Neural cell (in vitro differentiated cells): ENCODE results near the gene IGF2R.

Source experiments
- EP300 ChIP-seq: fragments of 450-650 bp; conservative IDR thresholded peaks from 2 replicates; pipeline ENCODE4 v1.6.1; 2014; ENCODE audit warnings: antibody characterized with exemption, mild to moderate bottlenecking, moderate library complexity; ENCODE audit not compliant: poor library complexity, severe bottlenecking
- EZH2 ChIP-seq: fragments of 200-600, 300-800 bp; shearing (Covaris generic), sonication (generic); IDR thresholded peaks from 2 replicates; pipeline ENCODE4 v1.6.1; 2014; ENCODE audit warnings: antibody characterized with exemption, low read length, borderline replicate concordance, mild to moderate bottlenecking; ENCODE audit not compliant: insufficient read depth, poor library complexity, severe bottlenecking
- MXI1 ChIP-seq: fragments of 450-650 bp; conservative IDR thresholded peaks from 2 replicates; pipeline ENCODE4 v1.6.1; 2014; ENCODE audit warnings: antibody characterized with exemption, mild to moderate bottlenecking; ENCODE audit not compliant: poor library complexity, severe bottlenecking
- POLR2AphosphoS5 ChIP-seq: IDR thresholded peaks from 2 replicates; pipeline ENCODE4 v1.6.1; 2012
- RAD21 ChIP-seq: fragments of 450-650 bp; conservative IDR thresholded peaks from 2 replicates; pipeline ENCODE4 v1.6.1; 2014; ENCODE audit warnings: antibody characterized with exemption, mild to moderate bottlenecking, moderate library complexity
- REST ChIP-seq: IDR thresholded peaks from 2 replicates; pipeline ENCODE4 v1.6.1; 2012; ENCODE audit warnings: borderline replicate concordance
- SMC3 ChIP-seq: fragments of 450-650 bp; conservative IDR thresholded peaks from 2 replicates; pipeline ENCODE4 v1.6.1; 2014; ENCODE audit warnings: antibody characterized with exemption, mild to moderate bottlenecking, moderate library complexity; ENCODE audit not compliant: poor library complexity
- TAF1 ChIP-seq: IDR thresholded peaks from 2 replicates; pipeline ENCODE4 v1.6.1; 2012; ENCODE audit warnings: low read depth
- TF ChIP-seq, protein P1 (sequence below): fragments of 450-650 bp; IDR thresholded peaks from 2 replicates; pipeline ENCODE4 v1.5.1; 2014; ENCODE audit warnings: antibody characterized with exemption, mild to moderate bottlenecking, moderate library complexity; ENCODE audit not compliant: poor library complexity, severe bottlenecking

- TF ChIP-seq, protein P1, sequence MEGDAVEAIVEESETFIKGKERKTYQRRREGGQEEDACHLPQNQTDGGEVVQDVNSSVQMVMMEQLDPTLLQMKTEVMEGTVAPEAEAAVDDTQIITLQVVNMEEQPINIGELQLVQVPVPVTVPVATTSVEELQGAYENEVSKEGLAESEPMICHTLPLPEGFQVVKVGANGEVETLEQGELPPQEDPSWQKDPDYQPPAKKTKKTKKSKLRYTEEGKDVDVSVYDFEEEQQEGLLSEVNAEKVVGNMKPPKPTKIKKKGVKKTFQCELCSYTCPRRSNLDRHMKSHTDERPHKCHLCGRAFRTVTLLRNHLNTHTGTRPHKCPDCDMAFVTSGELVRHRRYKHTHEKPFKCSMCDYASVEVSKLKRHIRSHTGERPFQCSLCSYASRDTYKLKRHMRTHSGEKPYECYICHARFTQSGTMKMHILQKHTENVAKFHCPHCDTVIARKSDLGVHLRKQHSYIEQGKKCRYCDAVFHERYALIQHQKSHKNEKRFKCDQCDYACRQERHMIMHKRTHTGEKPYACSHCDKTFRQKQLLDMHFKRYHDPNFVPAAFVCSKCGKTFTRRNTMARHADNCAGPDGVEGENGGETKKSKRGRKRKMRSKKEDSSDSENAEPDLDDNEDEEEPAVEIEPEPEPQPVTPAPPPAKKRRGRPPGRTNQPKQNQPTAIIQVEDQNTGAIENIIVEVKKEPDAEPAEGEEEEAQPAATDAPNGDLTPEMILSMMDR: no peak
- no peak for TF ChIP-seq SMC3
- TF ChIP-seq RAD21: no peak
- no peak for TF ChIP-seq POLR2AphosphoS5
- no peak for TF ChIP-seq EZH2
- TF ChIP-seq EP300: no peak
- no peak for TF ChIP-seq TAF1
- TF ChIP-seq REST: no peak
- TF ChIP-seq MXI1: no peak
These were observed 5.1 kb downstream of the IGF2R start for GRCh38 chr6:159973951-159974350.
